Skin epidermis (tissue), 12 donors: ENCODE measurements around the gene SERPINE1.
A peak's percentile ranks its signal among the peaks of the same experiment; 100 is the strongest.

Experiments
- H3K27ac ChIP-seq, 21 experiments: fragments of 200-600 bp; sonication (generic) in 11 of 21; one replicate each; pipeline ENCODE4 v1.5.0; 2020; ENCODE audit warnings: mild to moderate bottlenecking in 3 of 21, inconsistent platforms in 2 of 21, moderate library complexity in 2 of 21
- H3K4me3 ChIP-seq, 7 experiments: fragments of 200-600 bp; sonication (generic) in 2 of 7; one replicate each; pipeline ENCODE4 v1.5.0; 2020; ENCODE audit warnings: inconsistent platforms in 2 of 7, mild to moderate bottlenecking in 2 of 7, moderate library complexity in 1 of 7

Gene SERPINE1

GRCh38 chr7:101140746-101141382 lies 14.0 kb downstream of the SERPINE1 start:
- Histone ChIP-seq H3K27ac (peak overlapping the region in 3 of 21 experiments; percentile 3 to 37 (median 7)), H3K4me3 (no peak overlapping the region)

GRCh38 chr7:101151908-101152651 lies 25.2 kb downstream of the SERPINE1 start:
- no peak overlapping the region for H3K4me3 ChIP-seq
- H3K27ac ChIP-seq = no peak overlapping the region

- H3K4me3 ChIP-seq = peak within 1 kb of the TSS; percentile 74 to 96 (median 89)
- H3K27ac ChIP-seq = peak within 1 kb of the TSS in 20 of 21 experiments; percentile 42 to 94 (median 78)
These were observed 27.2 kb downstream of the SERPINE1 start, which contains the start of gene AP1S1 for GRCh38 chr7:101153969-101154692. Gene AP1S1 (plus strand): TSS chr7:101154476. CDS start chr7:101154515, 39 bp downstream.

- Histone ChIP-seq H3K27ac (peak overlapping the region in 20 of 21 experiments; percentile 42 to 94 (median 78)), H3K4me3 (peak overlapping the region; percentile 74 to 96 (median 89))
These were observed 27.8 kb downstream of the SERPINE1 start for GRCh38 chr7:101154693-101155102.

- peak overlapping the region in 18 of 21 experiments; percentile 42 to 94 (median 79) for H3K27ac ChIP-seq
- peak overlapping the region; percentile 74 to 96 (median 89) for H3K4me3 ChIP-seq
These were observed 28.4 kb downstream of the SERPINE1 start for GRCh38 chr7:101155303-101155702.

GRCh38 chr7:101156277-101156676 lies 29.4 kb downstream of the SERPINE1 start:
- no peak overlapping the region for H3K4me3 ChIP-seq
- no peak overlapping the region for H3K27ac ChIP-seq

GRCh38 chr7:101156866-101157589 lies 30.1 kb downstream of the SERPINE1 start:
- Histone ChIP-seq H3K4me3 (no peak overlapping the region), H3K27ac (no peak overlapping the region)

GRCh38 chr7:101159696-101160674 lies 33.1 kb downstream of the SERPINE1 start:
- Histone ChIP-seq H3K4me3 (no peak overlapping the region), H3K27ac (no peak overlapping the region)

GRCh38 chr7:101160910-101161309 lies 34.0 kb downstream of the SERPINE1 start:
- Histone ChIP-seq H3K27ac (no peak overlapping the region), H3K4me3 (no peak overlapping the region)

- Histone ChIP-seq H3K27ac (peak overlapping the region in 1 of 21 experiments; percentile 7), H3K4me3 (no peak overlapping the region)
These were observed 35.0 kb downstream of the SERPINE1 start for GRCh38 chr7:101161692-101162471.

- Histone ChIP-seq H3K27ac (peak overlapping the region in 1 of 21 experiments; percentile 7), H3K4me3 (peak overlapping the region in 6 of 7 experiments; percentile 12 to 34 (median 28))
These were observed 35.8 kb downstream of the SERPINE1 start for GRCh38 chr7:101162551-101163278.

- Histone ChIP-seq H3K4me3 (peak overlapping the region in 6 of 7 experiments; percentile 12 to 34 (median 28)), H3K27ac (no peak overlapping the region)
These were observed 36.6 kb downstream of the SERPINE1 start for GRCh38 chr7:101163279-101164070.

- no peak overlapping the region for H3K27ac ChIP-seq
These were observed 37.4 kb downstream of the SERPINE1 start for GRCh38 chr7:101164071-101164840.

GRCh38 chr7:101165075-101165957 lies 38.4 kb downstream of the SERPINE1 start, which contains the start of gene VGF:
Gene VGF (minus strand): TSS chr7:101165569. CDS start chr7:101164843, 726 bp downstream.
- H3K4me3 ChIP-seq = peak within 1 kb of the TSS in 3 of 7 experiments; percentile 10 to 15 (median 12)
- no peak within 1 kb of the TSS for H3K27ac ChIP-seq

More at GRCh38 chr7:101164071-101164840, 37.4 kb downstream of the SERPINE1 start:
- H3K4me3 ChIP-seq = peak overlapping the region in 6 of 7 experiments; percentile 12 to 34 (median 28)
